ENCODE results near the gene RGS12.

Gene RGS12

GRCh38 chr4:3268395-3269104 lies 24.3 kb upstream of the RGS12 start:
- no peak overlapping the region for H3K27ac ChIP-seq (ENCODE audit: low read depth, low read length)
- no peak overlapping the region for H3K9ac ChIP-seq (ENCODE audit: low read length)
- no peak for TF ChIP-seq EZH2phosphoT487 (conservative IDR thresholded peaks at IDR 0.05; ENCODE audit: low read length)
- no peak for TF ChIP-seq CTCF (IDR thresholded peaks at IDR 0.05; ENCODE audit: insufficient read depth, low read length, poor library complexity, severe bottlenecking)

GRCh38 chr4:3269105-3269927 lies 23.5 kb upstream of the RGS12 start:
- Histone ChIP-seq H3K4me2 (ENCODE audit: low read depth, low read length, poor library complexity, severe bottlenecking) (no peak overlapping the region), H3K9me2 (replicated peaks; ENCODE audit: insufficient read depth, low read length) (no peaks in the 10 kb centered on the region), H3K9ac (ENCODE audit: low read length) (no peak overlapping the region), H3K27me3 (ENCODE audit: low read length) (no peaks in the 10 kb centered on the region), H3K27ac (ENCODE audit: low read depth, low read length) (no peak overlapping the region), H3K4me3 (ENCODE audit: insufficient read depth, low read length, poor library complexity, severe bottlenecking) (no peak overlapping the region), H4K20me1 (ENCODE audit: low read depth, low read length) (no peaks in the 10 kb centered on the region), H3K79me2 (ENCODE audit: insufficient read depth, low read length) (no peaks in the 10 kb centered on the region), H3K9me3 (ENCODE audit: insufficient read depth, low read length) (no peaks in the 10 kb centered on the region), H3K36me3 (ENCODE audit: low read length) (no peaks in the 10 kb centered on the region), H3F3A (ENCODE audit: insufficient read depth) (no peaks in the 10 kb centered on the region), H2AFZ (ENCODE audit: low read depth, low read length, severe bottlenecking) (no peak overlapping the region)
- no peak for TF ChIP-seq EZH2phosphoT487 (conservative IDR thresholded peaks at IDR 0.05; ENCODE audit: low read length)

More at GRCh38 chr4:3268395-3269104, 24.3 kb upstream of the RGS12 start:
- no peaks in the 10 kb centered on the region for H3K79me2 ChIP-seq (ENCODE audit: insufficient read depth, low read length)
- H3K9me2 ChIP-seq (replicated peaks; ENCODE audit: insufficient read depth, low read length): no peaks in the 10 kb centered on the region
- H3K4me2 ChIP-seq (ENCODE audit: low read depth, low read length, poor library complexity, severe bottlenecking): no peak overlapping the region
- H2AFZ ChIP-seq (ENCODE audit: low read depth, low read length, severe bottlenecking): no peak overlapping the region
- H4K20me1 ChIP-seq (ENCODE audit: low read depth, low read length): no peaks in the 10 kb centered on the region
- no peaks in the 10 kb centered on the region for H3K36me3 ChIP-seq (ENCODE audit: low read length)
- H3K27me3 ChIP-seq (ENCODE audit: low read length): no peaks in the 10 kb centered on the region
- no peaks in the 10 kb centered on the region for H3K9me3 ChIP-seq (ENCODE audit: insufficient read depth, low read length)
- H3F3A ChIP-seq (ENCODE audit: insufficient read depth): no peaks in the 10 kb centered on the region
- H3K4me3 ChIP-seq (ENCODE audit: insufficient read depth, low read length, poor library complexity, severe bottlenecking): no peak overlapping the region

- no peaks in the 10 kb centered on the region for H3F3A ChIP-seq (ENCODE audit: insufficient read depth)
- H4K20me1 ChIP-seq (ENCODE audit: low read depth, low read length): no peaks in the 10 kb centered on the region
- no peaks in the 10 kb centered on the region for H3K36me3 ChIP-seq (ENCODE audit: low read length)
- H3K9me3 ChIP-seq (ENCODE audit: insufficient read depth, low read length): no peaks in the 10 kb centered on the region
- no peak overlapping the region for H3K4me2 ChIP-seq (ENCODE audit: low read depth, low read length, poor library complexity, severe bottlenecking)
- no peaks in the 10 kb centered on the region for H3K9me2 ChIP-seq (replicated peaks; ENCODE audit: insufficient read depth, low read length)
- H3K4me3 ChIP-seq (ENCODE audit: insufficient read depth, low read length, poor library complexity, severe bottlenecking): no peak overlapping the region
- H3K27me3 ChIP-seq (ENCODE audit: low read length): no peaks in the 10 kb centered on the region
- no peaks in the 10 kb centered on the region for H3K79me2 ChIP-seq (ENCODE audit: insufficient read depth, low read length)
- TF ChIP-seq EZH2phosphoT487 (conservative IDR thresholded peaks at IDR 0.05; ENCODE audit: low read length): no peak
- no peak for TF ChIP-seq CTCF (IDR thresholded peaks at IDR 0.05; ENCODE audit: insufficient read depth, low read length, poor library complexity, severe bottlenecking)
- no peak overlapping the region for H2AFZ ChIP-seq (ENCODE audit: low read depth, low read length, severe bottlenecking)
- H3K9ac ChIP-seq (ENCODE audit: low read length): no peak overlapping the region
- no peak overlapping the region for H3K27ac ChIP-seq (ENCODE audit: low read depth, low read length)
Observed at GRCh38 chr4:3269991-3270611, 22.7 kb upstream of the RGS12 start.
